Heart left ventricle (tissue), 13 donors: ENCODE results near the gene APOLD1.

Source experiments
- POLR2A ChIP-seq, 2 donors: fragments of 450-650 bp; IDR thresholded peaks; one replicate each; pipeline ENCODE4 v1.6.1; 2017; ENCODE audit warnings: antibody characterized with exemption in 2 of 2, mild to moderate bottlenecking in 2 of 2, moderate library complexity in 2 of 2
- TF ChIP-seq, protein P1 (sequence below), 12 donors: fragments of 200-600 bp; sonication (generic) in 4 of 12; IDR thresholded peaks; one replicate each; pipeline versions ENCODE4 v1.5.0 to v1.8.0; 2018 to 2022; ENCODE audit warnings: antibody characterized with exemption in 12 of 12, mild to moderate bottlenecking in 5 of 12
- donor health status: ischemic (EF 13 %, LVEDD 7.1; RV severe dilation, severe dysfunction).
- donor health status: DM: no; HTN: yes; CAD: no.
- donor health status: DM: no; HTN: no; CAD: no.
- donor health status: ischemic (EF 25% LVEDD 6.9; RV normal size, moderate dysfunction).
- donor health status: ischemic (EF 25% LVEDD 5.7; RV mildly dilated, moderate dysfunction).
- donor health status: ischemic (EF 35%, LVEDD 5.7; RV mildly dilated, moderate dysfunction).
- donor health status: nonischemic (EF 11% LVEDD 7.7; RV severe dilation, severe dysfunction).
- donor health status: DM: yes; HTN: yes; CAD: no.
- donor health status: PGD.
- donor health status: ischemic (EF 29% LVEDD 5.4; RV normal size, mild dysfunction).
- donor health status: nonischemic (EF 23%, LVEDD 6.1; RV moderate dilation, normal function).

GRCh38 chr12:12837813-12838153 lies 52.3 kb downstream of the APOLD1 start:
- TF ChIP-seq, protein P1, sequence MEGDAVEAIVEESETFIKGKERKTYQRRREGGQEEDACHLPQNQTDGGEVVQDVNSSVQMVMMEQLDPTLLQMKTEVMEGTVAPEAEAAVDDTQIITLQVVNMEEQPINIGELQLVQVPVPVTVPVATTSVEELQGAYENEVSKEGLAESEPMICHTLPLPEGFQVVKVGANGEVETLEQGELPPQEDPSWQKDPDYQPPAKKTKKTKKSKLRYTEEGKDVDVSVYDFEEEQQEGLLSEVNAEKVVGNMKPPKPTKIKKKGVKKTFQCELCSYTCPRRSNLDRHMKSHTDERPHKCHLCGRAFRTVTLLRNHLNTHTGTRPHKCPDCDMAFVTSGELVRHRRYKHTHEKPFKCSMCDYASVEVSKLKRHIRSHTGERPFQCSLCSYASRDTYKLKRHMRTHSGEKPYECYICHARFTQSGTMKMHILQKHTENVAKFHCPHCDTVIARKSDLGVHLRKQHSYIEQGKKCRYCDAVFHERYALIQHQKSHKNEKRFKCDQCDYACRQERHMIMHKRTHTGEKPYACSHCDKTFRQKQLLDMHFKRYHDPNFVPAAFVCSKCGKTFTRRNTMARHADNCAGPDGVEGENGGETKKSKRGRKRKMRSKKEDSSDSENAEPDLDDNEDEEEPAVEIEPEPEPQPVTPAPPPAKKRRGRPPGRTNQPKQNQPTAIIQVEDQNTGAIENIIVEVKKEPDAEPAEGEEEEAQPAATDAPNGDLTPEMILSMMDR (IDR thresholded peaks at IDR 0.05) = no peak
- no peak for TF ChIP-seq POLR2A (IDR thresholded peaks at IDR 0.05)
